HG03571 (cell line): ENCODE measurements around the gene PLK4.
"Not testable (repeated sequence)": the region's sequence is repeated elsewhere in the genome, so short reads cannot be mapped to it uniquely, and the experiment has no call there.

Experiments used
- ATAC-seq: cut with Tn5 transposase; IDR thresholded peaks from one replicate; pipeline ENCODE4 v1.9.1; 2021; ENCODE audit not compliant: unreplicated experiment

PLK4 gene

DNA sequence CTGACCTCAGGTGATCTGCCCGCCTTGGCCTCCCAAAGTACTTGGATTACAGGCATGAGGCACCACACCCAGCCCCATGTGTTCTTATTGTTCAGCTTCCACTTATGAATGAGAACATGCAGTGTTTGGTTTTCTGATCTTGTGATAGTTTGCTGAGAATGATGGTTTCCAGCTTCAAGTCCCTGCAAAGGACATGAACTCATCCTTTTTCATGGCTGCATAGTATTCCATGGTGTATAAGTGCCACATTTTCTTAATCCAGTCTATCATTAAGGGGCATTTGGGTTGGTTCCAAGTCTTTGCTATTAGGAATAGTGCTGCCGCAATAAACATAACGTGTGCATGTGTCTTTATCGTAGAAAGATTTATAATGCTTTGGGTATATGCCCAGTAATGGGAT lies 19.0 kb downstream of the PLK4 start:
- not testable (repeated sequence) for ATAC-seq

GRCh38 chr4:127905029-127905428 lies 24.3 kb downstream of the PLK4 start:
- ATAC-seq = no peak

DNA sequence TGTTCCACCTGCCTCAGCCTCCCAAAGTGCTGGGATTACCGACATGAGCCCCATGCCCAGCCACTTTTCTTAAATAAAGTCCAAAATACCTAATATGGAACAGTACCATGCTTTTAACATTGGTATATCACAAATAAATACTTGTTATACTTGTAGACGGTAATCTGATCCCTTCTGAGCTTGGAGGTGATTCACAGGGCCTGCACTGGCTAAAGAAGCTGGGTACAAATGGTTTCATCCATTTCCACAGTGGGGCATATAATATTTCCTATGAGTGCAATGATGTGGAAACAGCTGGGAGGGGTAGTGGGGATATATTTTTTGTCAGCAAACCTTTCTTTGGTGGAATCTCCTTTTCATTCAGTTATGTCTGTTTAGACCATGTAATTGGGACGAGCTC lies 35.8 kb downstream of the PLK4 start:
- ATAC-seq = no peak

DNA sequence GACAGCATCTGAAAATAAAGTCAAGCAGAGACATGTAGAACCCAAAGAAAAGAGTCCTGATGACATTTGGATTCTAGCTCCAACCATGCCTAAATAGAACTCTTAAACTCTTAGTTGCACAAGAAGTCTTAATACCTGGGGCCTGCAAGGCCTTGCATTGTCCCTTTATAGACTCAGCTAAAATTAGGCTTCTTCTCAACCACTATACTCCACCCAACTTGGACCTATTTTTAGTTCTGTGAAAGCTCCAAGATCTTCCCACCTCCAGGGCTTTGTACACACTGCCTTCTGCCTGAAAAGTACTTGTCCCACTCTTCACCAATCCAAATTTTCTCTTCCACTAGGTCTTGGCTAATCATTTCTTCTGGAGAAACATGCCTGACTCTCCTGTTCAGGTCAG lies 36.5 kb downstream of the PLK4 start:
- no peak for ATAC-seq

- no peak for ATAC-seq
Observed at GRCh38 chr4:127920521-127920920, 39.8 kb downstream of the PLK4 start.

DNA sequence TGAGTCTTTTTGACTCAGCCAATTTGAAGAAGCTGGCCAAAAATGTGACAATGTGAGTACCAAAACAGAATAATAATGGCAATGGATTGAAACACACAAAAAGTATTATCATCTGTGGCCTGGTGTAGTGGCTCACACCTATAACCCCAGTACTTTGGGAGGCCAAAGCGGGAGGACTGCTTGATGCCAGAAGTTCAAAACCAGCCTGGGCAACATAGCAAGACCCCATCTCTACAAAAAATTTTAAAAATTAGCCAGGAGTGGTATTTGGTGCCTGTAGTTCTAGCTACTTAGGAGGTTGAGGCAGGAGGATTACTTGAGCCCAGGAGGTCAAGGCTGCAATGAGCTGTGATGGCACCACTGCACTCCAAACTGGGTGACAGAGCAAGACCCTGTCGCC lies 41.5 kb downstream of the PLK4 start:
- no peak for ATAC-seq

- ATAC-seq = not testable (repeated sequence)
Observed at GRCh38 chr4:127925720-127926119, 45.0 kb downstream of the PLK4 start.

- no peak for ATAC-seq
Observed at GRCh38 chr4:127930175-127930574, 49.5 kb downstream of the PLK4 start.

DNA sequence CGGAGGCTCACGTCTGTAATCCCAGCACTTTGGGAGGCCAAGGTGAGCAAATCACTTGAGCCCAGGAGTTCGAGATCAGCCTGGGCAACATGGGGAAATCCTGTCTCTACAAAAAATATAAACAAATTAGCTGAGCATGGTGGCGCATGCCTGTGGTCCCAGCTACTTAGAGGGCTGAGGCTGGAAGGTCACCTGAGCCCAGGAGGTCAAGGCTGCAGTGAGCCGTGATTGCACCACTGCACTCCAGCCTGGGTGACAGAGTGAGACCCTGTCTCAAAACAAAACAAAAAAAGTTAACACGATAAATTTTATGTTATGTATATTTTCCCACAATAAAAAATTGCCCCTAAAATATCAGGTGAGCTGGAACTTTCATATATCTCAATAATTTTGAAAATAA lies 51.1 kb downstream of the PLK4 start:
- not testable (repeated sequence) for ATAC-seq

DNA sequence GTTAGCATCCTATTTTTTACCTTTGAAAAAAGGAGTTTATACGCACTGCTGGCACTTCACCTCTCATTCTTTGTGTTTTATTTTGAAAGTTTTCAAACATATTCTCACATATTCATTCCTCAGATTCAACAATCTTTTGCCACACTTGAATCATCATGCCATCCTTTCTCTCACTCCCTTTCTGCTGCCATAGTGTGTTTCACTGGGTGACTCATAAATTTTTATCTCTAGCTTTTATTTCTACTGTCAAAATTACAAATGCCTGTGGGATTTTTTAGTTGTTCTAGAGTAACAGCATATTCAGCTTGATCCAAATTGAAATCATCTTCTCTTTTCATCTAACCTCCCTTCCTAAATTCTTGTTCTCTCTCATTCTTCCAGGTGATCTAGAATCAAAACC lies 56.3 kb downstream of the PLK4 start:
- no peak for ATAC-seq
